NCI-H226 (cell line): ENCODE measurements around the gene RPS21.
A peak's percentile ranks its signal among the peaks of the same experiment; 100 is the strongest.

Source experiments
- DNase-seq: peaks from one replicate; pipeline ENCODE4 v3.0.0-alpha.2; 2015

RPS21 gene

GRCh38 chr20:62400021-62400420 is 13.1 kb downstream of the RPS21 start:
- no peak for DNase-seq

- DNase-seq: no peak
These were observed 13.6 kb downstream of the RPS21 start for GRCh38 chr20:62400541-62400940.

GRCh38 chr20:62401331-62401779 is 14.5 kb downstream of the RPS21 start:
- DNase-seq: no peak

- DNase-seq: no peak
These were observed 15.7 kb downstream of the RPS21 start for GRCh38 chr20:62402456-62403150.

GRCh38 chr20:62403331-62403730 is 16.4 kb downstream of the RPS21 start:
- no peak for DNase-seq

- no peak for DNase-seq
These were observed 17.3 kb downstream of the RPS21 start for GRCh38 chr20:62404112-62404665.

GRCh38 chr20:62404761-62405107 is 17.8 kb downstream of the RPS21 start:
- no peak for DNase-seq

- peak; percentile 5 for DNase-seq
These were observed 18.4 kb downstream of the RPS21 start for GRCh38 chr20:62405108-62405980.

GRCh38 chr20:62405981-62406513 is 19.1 kb downstream of the RPS21 start:
- no peak for DNase-seq

- no peak for DNase-seq
These were observed 19.8 kb downstream of the RPS21 start for GRCh38 chr20:62406635-62407176.

GRCh38 chr20:62407221-62407992 is 20.5 kb downstream of the RPS21 start, which contains the start of gene CABLES2:
TSS of gene CABLES2 (minus strand) at chr20:62407285. CDS start at chr20:62407276, 9 bp downstream.
- DNase-seq: peak; percentile 94

GRCh38 chr20:62408055-62408454 is 21.2 kb downstream of the RPS21 start:
- DNase-seq: no peak

- DNase-seq: no peak
These were observed 21.7 kb downstream of the RPS21 start for GRCh38 chr20:62408640-62409039.

GRCh38 chr20:62409086-62409853 is 22.4 kb downstream of the RPS21 start:
- DNase-seq: no peak

- DNase-seq: peak; percentile 56
These were observed 23.2 kb downstream of the RPS21 start for GRCh38 chr20:62409931-62410745.

GRCh38 chr20:62410746-62411478 is 24.0 kb downstream of the RPS21 start:
- DNase-seq: no peak

GRCh38 chr20:62411479-62412193 is 24.7 kb downstream of the RPS21 start:
- no peak for DNase-seq

- DNase-seq: no peak
These were observed 25.5 kb downstream of the RPS21 start for GRCh38 chr20:62412194-62413024.
